CD4-positive, alpha-beta T cell treated with Interleukin-6 for 4 hours (primary cell): Measurements from ENCODE around the gene ZNF787.
"Not testable (repeated sequence)": the region's sequence is repeated elsewhere in the genome, so short reads cannot be mapped to it uniquely, and the experiment has no call there.

Experiments
- DNase-seq: peaks from one replicate; pipeline ENCODE4 v3.0.0-alpha.2; 2020; ENCODE audit warnings: mixed read lengths

The ZNF787 gene

DNA sequence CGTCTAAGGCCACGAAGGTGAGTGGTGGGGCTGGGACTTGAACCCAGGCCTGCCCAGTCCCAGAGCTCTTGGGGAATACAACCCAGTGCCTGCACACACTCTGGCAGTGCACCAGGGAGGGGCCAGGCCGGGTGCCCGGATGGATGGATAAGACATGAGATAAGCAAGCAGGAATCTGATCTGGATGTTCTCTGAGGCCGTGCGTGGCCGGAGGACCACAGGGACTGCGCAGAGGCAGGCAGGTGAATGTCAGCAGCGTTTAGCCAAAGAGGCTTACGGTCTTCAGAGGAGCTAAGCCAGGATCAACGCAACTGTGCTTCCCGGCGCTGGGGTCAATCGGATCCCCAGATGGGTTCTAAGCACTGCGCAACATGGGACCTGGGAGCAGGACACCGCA, 1.5 kb downstream of the ZNF787 start:
- no peak for DNase-seq

DNA sequence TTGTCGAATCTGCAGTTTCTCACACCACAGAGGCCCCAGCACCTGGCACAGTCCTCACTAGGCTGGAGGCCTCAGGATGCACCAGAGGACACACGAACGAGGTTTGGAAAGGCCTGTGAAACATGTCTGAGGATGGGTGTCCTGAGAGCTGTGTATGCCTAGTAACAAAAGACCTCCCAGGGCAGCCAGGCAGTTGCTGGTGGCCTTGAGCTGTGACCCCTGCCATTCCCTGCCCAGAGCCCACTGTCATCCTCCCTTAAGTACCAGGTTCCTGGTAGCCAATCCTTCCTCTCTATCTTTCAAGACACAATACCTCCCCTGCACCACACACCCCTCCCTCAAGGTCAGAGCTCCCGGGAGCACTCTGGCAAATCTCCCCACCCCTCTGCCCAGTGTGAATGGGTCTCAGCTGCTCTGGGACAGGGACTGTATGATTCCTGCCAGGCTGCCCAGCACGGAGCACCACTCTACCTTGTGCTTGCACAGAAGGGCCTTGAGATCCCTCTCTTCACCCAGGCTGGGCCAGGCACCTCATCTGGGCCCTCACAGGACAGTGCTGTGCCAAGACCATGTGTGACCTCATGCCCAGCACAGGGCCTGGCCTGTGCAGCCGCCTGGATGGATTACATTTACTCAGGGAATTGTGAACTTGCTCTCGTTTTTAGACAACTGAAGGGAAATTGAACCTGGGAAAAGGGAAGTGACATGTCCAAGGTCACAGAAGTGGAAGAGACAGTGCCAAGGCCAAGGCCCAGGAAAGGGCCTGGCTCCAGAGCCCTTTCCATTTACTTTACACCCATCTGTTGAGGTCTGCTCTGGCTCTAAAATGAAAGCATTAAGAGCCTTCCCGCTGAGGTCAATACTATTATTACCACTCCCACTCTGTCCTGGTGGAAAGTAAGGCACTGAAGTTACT, 2.2 kb downstream of the ZNF787 start:
- DNase-seq, result no peak

DNA sequence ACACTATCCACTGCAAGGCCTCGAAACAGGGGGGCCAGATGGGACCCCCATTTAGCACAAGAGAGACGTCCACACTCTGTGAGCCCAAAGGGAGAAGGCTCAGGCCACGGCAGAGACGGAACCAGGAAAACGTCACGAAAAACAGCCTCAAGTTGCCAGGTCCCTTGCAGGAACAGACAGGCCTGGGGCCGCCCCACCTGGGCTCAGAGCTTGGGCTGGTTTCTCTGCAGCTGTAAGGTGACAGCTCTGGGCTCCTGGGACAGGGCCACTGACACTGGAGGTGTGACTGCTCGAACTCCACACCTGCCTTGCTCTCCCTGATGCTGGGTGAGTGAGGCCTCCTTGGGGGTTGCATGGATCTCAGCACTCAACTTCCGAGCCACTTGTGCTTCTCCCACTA, 3.2 kb downstream of the ZNF787 start:
- no peak for DNase-seq

DNA sequence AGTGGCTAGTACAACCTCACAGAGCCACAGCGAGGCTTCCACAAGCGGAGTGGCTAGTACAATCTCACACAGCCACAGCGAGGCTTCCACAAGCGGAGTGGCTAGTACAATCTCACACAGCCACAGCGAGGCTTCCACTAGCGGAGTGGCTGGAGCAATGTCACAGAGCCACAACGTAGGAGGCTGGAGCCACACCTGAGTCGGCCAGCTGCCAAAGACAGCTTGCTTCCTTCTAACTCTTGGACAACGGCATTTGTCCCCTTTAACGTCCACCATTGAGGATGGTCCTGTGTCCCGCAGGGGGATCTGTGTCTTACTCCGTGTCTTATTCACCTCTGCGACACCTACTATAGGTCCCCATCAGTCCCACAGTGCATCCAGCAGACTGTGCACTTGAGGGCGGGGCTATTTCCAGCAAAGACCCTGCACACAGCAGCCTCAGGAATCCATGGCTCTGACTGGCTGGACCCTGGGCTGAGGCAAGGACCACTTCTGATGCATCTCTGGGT, 3.7 kb downstream of the ZNF787 start:
- no peak for DNase-seq

DNA sequence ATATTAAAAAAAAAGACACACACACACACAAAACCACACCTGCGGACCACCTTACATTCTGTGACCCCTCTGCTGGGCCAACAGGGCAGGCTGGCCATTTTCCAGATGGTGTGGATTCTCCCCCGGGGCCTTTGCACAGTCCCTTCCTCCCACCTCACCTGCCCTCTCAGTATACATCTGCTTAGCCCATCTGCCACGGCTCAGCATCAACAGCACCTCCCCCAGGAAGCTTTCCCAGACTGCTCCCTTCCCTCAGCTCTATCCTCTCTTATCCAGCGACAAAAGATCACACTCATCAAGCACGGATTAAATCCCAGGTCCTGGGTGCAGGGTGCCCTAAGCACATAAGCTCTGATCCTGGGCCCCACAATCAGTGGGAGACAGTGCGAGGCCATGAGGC, 4.5 kb downstream of the ZNF787 start:
- DNase-seq, result no peak

DNA sequence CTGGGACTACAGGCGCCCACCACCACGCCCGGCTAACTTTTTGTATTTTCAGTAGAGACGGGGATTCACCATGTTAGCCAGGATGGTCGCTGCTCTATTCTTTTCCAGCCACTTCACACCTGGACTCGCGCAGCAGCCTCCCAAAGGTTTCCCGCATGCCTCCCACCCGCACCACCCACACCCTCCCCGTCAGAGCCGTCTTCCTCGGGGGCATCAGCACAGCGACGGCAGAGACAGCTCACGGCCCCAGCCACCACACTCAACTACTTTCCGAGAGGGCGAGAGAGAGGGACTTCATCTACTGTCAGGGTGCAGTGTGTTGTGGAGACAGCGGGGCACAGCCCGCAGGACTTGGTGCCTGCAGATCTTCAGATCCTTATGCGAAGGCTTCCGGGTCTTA, 5.6 kb downstream of the ZNF787 start:
- no peak for DNase-seq

DNA sequence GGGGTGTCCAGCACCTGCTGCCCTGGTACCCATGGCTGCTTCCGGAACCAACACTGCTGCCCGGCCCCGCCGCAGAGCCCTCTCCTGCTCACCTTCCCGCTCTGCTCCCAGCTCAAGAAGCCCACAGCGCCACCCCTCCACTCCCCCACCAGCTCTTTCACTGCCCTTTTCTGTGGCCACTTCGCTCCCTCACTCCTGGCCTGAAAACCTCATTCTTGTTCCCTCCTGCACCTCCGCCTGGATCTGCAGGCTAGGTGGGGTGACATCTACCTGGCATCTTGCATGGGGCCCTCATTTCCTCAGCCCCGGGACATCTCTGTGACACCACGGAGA, 6.4 kb downstream of the ZNF787 start:
- DNase-seq, result no peak

DNA sequence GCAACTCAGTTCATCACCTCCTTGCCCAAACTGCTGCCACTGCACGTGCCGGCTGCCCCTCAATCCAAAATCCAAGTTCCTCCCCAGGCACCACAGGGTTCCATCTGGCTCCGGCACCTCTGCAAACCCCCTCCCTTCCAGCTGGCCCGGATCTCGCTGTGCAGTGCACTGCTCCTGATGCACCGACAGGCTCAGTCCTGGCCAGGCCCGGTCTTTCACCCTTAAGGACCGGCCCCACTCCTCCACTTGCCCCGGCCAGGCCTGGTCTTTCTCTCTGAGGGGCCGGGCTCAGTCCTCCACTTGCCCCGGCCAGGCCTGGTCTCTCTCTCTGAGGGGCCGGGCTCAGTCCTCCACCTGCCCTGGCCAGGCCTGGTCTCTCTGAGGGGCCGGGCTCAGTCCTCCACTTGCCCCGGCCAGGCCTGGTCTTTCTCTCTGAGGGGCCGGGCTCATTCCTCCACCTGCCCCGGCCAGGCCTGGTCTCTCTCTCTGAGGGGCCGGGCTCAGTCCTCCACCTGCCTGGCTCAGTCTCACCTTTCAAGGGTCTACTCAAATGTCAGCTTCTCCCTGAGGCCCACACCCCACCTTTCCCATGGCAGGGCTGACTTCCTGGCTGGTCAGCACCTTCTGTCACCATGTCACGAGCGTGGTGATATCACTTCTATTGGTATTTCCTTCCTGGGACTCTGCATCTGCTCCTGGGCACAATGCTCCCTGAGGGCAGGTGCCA, 6.9 kb downstream of the ZNF787 start:
- DNase-seq, result no peak

DNA sequence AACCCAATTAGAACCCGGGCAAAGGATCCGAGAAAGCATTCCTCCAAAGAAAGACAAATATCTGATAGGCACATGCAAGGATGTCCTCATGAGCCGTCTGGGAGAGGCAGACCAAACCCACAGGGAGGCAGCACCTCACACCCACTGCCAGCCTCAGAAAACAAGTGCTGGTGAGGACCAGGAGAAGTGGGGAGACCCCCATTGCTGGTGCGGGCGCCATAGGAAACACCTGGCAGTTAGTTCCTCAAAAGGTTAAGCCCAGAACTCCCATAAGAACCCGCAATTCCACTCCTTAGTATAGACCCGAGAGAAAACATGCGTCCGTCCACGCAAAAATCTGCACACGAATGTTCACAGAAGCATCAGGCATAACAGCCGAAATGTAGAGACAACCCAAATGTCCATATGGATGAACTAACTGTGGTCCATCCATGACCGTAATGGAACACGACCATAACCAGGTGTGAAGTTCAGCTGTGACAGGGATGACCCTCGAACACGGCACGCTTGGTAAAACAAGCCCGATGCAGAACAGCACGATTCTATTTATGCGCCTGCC, 7.9 kb downstream of the ZNF787 start:
- no peak for DNase-seq

DNA sequence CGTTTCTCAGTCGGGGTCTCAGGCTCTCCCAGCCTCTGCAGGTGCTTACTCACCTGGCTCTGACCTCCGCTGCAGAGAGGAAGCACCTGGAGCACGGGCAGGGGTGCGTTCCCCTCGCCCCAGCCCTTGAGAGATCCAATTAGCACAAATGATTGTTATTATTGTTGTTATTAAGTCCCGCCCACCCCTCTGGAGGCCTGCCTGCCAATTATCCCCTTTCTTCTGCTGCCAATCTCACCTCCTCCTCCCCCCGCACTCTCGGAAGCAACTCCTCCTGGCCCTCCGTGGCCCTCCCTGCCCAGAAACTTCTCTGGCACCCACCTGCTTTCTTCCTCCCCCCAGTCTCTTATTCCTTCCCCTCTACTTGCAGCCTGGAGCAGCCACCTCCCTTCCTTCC, 8.8 kb downstream of the ZNF787 start:
- DNase-seq, result no peak

DNA sequence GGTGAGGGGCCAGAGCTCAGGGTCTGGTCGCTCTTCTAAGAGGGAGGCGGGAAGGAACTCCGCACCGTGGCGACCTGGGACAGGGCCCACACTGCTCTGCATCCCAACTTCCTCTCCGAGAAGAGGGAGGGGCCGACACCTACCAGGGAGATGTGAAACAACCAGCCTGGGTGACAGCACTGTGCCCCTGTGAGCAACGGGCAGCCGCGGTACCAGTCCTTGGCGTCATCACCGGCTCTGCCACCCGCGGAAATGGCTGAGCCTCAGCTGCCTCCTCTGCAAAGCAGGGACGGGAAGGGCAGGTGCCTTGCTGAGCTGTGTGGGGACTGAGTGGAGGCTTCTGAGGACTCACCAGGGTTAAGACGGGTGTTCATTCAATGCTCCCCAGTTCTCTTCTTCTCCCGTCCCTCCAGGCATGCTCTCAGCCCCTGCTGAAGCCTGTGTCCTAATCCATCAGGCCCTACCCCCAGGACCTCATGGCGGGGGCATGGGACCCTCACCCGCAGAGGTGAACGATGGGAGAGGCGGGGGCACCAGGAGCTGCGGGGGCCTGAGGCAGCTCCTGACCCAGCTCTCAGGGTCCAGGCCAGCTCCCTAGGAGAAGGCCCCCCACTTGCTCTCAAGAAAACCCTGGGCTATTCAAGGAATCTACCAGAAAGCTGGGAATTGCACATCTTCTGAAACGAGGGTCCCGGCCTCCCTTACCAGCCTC, 9.3 kb downstream of the ZNF787 start:
- peak; percentile 38 for DNase-seq

DNA sequence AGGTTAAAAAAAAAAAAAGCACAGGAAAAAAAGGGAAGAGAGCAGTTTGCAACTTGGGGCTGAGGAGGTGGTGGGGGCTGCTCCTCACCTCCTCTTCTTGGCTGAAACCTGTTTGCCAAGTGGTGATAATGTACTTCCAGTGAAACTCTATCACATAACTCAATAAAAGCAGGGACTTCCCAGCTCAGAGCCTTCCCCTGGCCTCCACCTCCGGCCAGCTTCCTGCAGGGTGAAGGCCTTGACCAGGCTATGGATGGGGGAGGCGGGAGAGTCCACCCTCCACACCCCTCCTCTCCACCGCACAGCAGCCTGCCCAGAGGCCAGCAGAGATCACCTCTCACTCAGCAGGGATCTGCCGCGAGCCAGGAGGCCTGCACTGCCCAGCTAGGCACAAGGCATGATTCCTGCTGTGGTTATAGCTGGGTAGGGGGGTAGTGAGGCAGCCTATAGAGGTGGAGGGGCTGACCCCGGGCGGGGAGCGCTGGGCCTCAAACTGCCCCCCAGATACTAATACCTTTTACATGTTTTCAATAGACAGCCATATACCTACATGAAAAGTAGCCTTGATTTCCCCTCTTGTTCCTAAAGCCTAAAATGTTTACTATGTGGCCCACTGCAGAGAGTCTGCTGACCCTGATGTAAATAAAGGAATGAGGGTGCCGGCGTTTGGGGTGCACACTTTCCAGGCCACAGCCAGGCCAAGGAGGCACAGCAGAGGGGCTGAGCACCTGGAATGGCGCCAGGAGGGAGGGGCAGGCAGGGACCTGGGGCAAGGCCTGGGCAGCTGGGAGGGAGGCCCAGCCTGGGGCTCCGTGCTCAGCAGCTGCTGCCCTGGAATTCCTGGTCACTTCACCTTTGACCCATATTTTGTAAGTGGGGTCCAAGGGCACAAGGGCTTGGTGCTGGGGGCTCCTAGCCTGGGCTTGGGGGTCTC, 10.3 kb downstream of the ZNF787 start:
- no peak for DNase-seq

DNA sequence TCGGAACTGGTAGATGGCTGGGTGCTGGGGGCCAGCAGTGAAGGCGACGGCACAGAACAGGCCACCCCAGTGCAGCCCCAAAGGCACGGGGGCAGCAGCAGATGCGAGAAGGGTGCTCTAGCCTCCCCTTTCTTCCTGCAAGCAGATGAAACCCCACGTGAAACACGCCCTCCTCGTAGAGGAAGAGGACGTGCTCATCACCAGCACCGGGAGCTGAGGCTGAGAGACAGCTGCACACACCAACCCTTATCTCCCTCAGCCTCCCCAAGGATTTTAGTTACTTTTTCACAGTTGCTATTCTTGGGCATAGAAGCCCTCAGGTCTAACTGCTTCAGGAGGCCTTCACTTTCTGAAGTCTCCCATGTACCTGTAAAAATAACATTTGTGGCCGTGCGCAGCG, 11.9 kb downstream of the ZNF787 start:
- DNase-seq, result no peak

DNA sequence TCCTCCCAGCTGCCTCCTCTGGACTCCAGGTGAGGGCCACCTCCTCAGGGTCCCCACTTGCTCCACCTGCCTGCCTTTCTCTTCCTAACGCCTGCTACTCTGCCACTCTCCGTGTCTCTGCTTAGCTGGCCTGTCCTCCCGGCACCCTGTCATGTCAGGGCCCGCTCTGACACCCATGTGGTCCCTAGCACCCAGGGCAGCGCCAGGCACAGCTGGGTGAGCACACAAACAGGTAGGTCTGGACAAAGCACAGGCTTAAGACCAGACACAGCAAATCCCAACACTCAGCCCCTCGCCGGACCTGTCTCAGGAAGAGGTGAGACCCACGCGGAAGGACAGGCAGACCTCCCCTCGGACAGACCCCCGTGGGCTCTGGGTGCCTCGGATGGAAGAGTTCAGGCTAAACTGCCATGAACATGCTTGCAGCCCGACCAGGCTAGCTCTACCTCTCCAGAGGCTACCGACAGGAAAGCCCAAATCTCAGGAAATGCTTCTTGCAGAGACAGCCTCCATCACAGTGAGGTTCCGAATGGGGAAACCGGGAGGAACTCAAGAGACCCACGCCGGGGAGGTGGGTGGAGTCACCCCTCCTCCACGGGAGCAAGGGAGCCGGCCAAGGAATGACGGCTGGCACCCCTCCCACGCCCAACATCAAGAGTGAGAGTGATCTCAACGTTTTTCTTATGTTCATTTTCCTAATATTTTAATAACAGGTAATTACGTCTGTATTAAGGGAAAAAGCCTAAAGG, 12.5 kb downstream of the ZNF787 start:
- DNase-seq, result no peak

DNA sequence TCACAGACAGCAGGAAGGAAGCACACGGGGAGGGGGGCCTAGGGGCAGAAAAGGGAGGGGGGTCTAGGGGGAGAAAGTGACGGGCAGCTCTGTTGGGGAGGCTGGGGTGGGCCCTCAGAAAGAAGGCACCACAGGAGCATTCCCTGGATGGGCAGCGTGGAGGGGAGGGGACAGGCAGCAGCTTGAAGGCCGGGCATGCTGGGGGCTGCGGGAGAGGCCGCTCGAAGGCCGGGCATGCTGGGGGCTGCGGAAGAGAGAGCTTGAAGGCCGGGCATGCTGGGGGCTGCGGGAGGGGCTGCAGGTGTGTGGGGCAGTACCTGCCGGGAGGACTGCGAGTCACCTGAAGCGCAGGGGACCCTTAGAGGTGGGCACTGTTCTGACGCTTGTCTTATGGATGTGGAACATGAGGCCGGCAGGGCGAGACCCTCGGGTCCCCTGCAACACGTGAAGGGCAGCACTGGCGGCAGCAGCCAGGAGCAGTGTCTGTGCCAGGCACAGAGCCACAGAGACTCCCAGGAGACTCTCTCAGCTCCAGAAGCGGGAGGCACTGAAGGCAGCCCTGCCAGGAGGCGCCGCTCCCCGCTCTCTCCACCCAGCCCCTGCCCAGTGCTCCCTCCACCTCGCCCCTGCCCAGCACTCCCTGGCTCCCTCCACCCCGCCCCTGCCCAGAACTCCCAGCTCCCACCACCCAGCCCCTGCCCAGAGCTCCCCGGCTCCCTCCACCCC, 13.3 kb downstream of the ZNF787 start:
- no peak for DNase-seq

DNA sequence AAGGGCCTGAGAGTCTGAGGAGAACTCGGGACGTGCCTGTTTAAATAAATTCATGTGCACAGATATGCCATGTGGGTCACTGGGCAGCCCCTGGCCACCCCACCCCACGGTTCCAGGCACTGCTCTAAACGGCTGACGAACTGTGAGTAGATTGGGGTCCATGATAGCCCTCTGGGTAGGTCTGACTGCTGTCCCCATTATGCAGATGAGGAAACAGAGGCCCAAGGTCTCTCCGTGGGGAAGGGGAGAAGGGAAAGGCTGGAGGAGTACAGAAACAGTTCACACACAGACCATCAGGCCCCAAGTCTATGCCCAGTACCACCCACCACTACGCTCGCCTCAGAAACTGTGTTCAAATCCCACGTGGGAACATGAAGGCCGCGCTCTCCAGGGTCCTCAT, 14.1 kb downstream of the ZNF787 start:
- no peak for DNase-seq

DNA sequence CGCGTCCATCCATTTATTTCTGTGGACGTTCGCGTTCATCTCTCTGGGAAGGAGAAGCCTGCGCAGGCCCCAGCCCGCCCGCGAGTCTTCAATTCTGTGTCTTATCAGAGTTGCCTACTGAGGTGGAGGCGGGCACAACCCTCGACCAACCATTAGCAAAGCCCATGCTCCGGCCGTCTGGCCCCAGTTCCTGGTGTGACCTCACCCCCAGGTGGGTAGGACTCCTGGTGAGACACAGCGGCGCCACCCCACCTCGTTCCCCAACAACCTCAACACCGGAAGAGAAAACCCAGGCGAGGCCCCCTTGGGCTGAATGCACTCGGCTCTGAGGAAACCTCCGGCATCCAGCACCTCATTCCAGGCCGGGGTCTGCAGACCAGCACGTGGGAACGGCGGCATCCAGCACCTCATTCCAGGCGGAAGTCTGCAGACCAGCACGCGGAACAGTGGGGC, 14.7 kb downstream of the ZNF787 start:
- no peak for DNase-seq

DNA sequence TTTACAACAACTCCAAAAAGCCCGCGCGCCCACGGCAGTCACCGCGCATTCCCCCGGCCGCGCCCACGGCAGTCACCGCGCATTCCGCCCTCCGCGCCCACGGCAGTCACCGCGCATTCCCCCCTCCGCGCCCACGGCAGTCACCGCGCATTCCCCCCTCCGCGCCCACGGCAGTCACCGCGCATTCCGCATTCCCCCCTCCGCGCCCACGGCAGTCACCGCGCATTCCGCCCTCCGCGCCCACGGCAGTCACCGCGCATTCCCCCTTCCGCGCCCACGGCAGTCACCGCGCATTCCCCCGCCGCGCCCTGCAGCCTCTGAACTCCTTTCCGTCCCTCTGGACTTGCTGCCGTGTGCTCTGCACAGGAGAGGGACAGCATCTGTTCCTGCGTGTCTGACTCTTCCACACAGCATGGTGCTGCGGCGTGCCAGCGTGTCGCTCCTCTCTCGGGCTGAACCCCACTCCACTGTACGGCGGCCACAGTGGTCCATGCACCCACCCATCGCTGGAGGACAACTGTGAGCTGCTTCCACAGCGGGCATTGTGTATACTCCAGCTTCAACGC, 15.2 kb downstream of the ZNF787 start:
- DNase-seq, result not testable (repeated sequence)

DNA sequence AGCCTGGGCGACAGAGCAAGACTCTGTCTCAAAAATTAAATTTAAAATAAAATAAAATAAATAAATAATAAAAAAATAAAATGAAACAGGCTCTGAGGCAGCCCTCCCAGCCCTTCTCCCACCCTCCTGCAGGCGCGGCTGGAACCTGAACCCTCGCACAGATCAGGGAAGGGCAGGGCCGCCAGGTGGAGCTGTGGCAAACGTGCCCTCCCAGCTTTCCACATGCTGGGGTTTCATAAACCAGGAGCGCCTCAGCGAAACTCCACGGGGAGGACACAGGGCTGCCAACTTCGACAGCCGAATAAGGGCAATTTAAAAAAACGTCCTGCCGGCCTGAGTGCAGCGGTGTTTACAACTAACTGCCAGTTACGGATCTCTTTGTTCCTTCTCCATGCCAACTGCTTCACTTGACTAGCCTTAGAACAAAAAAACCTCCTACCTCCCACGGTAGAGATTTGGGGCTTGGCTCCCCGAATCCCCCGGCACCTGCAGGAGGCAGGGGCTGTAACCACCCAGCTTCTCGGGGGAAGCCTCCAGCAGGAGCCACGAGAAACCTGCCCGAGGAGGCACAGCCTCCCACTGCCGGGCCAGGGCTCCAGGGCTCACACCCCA, 15.9 kb downstream of the ZNF787 start:
- peak; percentile 69 for DNase-seq

DNA sequence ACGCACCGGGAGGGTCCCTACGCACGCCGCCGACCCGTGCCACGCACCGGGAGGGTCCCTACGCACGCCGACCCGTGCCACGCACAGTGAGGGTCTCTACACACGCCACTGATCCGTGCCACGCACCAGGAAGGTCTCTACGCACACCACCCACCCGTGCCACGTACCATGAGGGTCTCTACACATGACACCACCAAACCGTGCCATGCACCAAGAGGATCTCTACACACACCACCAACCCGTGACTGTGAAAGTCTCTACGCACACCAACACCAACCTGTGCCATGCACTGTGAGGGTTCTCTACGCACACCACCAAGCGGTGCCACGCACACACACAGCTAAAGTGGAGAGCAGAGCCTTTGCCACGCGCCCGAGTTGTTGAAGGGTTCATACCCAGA, 16.7 kb downstream of the ZNF787 start:
- no peak for DNase-seq
